ENCODE data around the gene TMEM250.

The TMEM250 gene

DNA sequence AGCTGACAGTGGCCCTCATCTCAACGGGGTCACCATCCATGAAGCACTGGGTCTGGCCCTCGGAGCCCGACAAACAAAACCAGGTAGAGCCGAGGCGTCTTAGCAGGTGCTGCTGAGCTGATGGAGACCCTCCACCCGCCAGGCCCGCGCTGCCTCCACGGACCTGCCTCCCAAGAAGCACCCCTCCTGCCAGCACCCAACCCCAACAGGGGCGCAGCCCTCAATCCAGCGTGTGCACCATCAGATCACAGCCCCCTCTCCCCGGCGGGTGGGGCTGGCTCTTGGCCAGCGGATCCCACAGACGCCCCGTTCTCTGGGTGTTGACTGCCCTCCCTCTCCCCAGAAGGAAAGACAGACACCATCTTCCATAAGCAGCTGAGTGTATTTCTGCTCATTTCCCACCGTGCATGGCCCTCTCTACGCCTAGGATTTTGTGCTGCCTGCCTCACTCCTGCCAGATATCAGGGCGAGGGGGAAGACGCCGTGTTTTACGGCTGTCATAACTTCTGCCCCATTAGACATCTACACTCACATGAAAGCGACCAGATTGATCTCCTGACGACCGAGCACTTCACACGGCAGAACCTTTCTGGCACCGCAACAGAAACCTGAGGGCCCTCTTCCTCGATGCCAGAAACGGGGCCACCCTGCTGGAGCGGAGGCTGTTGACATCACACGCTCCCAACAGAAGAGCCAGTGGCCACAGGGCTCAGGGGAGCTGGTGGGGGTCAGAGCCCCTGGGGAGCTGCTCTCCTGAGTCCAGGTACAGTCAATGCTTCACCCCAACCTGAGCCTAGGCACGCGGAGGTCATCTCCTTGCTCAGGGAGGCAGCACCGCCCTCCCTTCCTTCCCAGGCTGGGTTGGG lies 35.9 kb downstream of the TMEM250 start:
- no peak for DNase-seq (ENCODE audit: low read depth)

DNA sequence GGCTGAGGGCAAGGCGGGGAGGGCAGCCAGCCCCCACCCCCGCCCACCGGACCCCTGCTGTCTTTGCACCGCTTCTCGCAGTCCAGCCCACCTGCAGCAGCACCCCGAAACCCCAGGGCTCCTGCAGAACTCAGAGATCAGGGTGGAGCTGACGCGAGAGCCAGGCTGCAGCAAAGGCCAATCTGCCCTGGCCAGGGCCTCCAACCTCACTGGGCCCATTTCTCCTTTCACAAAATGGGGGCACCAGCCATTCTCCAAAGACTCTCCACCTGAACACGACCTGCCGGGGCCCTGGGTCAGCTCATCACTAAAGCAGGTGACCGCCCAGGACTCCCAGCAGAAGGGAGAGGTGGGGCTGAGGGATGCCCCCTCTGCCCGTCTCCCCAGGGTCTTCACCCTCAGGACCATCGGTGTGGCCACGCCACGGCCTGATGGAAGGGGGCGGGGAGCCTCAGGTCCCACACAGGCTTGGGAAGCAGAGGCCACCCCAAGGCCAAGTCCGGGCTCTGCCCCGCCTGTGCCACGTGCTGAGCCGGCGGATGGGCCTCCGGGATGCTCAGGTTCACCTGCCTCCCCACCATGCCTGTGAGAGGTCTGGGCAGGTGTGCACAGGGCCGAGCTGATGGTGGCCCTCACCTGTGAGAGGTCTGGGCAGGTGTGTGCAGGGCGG lies 36.7 kb downstream of the TMEM250 start:
- DNase-seq (ENCODE audit: low read depth), result no peak

DNA sequence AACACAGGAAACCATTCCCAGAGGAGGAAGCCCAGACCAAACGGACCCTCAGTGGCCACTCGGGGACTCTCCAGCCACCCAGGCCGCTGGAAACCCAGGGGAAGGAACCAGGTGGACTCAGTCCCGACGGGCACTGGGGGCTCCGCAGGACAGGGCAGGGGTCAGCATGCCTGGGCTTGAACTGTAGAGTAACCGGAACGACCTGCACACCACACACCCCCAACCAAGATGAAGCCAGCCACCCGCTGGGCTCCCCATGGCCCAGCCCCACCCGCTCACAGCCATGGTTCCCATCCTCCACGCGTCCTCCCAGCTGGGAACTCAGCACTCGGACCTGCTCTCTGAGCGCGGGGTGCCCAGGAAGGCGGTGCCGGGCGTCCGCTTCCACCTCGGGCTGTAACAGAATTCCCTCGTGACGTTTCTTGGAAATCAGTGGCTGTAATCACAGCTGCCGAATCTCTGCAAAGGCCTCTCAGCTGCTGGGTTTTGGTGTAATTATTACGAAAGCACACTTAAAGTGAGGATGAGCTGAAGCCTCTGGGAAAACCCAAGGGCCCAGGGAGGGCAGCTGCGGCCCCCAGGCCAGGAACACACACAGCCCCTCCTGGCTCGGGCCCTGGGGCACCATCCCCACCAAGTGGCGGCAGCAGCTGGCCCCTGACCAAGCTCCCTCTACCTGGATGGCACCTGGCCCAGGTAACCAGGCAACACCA lies 37.4 kb downstream of the TMEM250 start:
- DNase-seq (ENCODE audit: low read depth), result no peak

DNA sequence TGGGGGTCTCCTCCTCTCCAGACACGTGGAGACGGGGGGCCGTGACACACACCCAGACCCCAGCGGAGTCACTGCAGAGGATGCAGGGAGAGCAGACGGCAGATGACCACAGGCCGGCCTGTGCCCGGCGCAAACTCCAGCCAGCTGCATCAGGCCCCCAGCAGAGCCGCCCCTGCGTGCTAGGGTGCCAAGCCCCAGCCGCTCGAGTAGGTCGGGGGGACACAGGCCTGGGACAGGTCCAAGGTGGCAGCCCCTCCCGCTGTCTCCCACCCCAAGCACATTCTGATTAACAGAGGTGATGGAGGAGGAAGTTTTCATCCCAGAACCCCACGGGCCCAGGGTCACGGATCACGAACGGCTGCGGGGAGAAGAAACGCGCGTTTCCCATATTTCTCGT lies 38.0 kb downstream of the TMEM250 start:
- DNase-seq (ENCODE audit: low read depth), result no peak

DNA sequence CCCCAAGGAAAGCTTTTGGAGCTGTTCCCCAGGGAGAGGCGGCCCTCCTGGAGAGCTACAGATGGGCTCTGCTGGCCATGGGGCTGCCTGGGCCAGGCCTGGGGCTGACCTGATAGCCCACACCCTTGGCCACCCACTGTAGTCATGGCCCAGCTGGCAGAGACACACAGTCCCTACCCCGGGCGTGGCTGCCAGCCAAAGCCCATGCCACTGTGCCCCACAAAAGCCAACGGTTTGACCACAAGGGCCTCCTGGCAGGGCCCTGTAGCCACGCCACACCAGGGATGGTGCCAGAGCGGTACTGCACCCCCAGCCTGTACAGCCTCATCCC lies 38.8 kb downstream of the TMEM250 start:
- DNase-seq (ENCODE audit: low read depth), result no peak

DNA sequence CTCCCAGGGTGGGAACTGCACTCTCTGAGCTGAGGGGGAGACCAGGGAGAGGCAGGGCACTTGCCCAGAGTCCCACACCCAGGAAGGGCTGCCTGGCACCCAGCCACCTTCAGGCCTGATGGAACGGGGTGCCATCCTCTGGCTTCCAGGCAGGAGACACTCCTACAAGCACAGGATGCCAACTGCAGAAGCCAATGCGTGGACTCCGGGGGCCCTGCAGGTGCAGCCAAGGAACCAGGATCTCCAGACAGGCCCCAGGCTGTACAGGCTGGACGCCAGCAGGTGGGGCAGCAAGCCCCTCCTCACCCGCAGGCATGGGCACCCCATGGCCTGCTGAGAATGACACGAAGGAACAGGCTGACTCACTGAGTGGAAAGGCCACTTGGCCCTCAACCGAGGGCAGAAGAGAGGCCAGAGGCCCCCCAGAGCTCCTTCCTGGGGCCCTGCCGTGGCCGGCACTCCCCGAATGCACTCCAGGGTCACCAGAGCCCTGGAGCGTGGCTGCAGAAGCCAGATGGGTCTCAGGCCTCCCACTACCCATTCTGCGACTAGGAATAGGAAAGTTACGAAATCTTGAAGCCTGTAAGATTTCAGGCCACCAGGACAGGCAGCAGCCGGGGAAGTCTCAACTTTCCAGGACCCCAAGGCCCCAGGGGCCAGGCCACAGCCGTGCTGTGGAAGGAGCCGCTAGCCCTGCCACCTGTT lies 39.3 kb downstream of the TMEM250 start:
- DNase-seq (ENCODE audit: low read depth), result no peak

DNA sequence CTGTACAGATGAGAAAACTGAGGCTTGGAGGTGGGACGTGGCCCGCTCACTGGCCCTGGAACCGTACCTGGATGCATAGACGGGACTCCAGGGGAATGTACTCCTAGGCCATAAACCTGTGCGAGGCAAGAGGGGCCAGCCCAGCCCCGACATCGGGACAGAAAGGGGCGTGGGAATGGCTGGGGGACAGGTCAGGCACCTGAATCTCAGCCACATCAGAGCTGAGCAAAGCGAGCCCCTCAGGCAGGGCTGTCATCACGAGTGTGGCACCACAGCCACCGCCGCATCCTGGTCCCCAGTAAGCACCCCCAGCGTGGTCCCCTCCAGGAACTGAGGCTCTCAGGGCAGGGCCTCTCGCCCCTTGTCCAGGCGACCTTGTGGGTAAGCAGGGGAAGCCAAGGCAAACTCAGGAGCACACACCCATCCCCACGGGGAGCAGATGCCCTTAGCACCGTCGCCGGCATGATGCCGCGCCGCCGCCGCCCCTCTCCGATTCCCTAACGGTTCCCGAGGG lies 40.1 kb downstream of the TMEM250 start:
- DNase-seq (ENCODE audit: low read depth), result no peak

DNA sequence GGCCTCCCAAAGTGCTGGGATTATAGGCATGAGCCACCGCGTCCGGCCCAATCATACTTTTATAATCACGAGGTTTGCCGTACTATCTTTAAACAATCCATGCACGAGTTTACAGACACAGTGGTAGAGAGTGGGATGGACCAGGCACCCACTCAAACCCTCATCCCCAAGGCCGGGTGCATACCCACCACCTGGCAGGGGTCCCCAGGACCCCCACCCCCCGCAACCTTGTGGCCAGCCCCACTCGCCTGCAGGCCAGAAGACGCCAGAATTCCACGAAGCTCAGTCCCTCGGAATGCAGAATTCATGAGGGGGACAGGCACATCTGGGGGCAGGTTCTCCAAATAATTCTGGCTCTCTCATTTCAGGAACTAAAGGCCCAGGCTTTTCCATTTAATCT lies 40.7 kb downstream of the TMEM250 start:
- no peak for DNase-seq (ENCODE audit: low read depth)

DNA sequence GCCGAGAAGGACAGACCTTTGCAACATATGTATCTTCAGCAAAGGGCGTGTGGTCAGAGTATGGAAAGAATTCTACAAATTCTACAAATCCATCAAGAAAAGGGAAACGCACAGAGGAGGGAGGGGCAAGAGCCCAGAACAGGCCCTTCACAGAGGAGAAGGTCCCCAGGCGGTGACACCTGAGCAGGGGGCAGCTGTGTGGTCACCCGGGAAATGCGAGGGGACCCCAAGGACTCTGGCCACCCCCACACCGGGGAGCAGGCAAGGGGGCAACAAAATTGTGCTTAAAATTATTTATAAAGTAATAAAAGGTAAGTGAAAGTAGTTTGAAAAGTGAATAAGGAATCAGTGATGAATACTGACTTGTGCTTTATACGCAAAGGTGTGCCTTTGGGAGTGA lies 41.2 kb downstream of the TMEM250 start:
- DNase-seq (ENCODE audit: low read depth), result no peak

DNA sequence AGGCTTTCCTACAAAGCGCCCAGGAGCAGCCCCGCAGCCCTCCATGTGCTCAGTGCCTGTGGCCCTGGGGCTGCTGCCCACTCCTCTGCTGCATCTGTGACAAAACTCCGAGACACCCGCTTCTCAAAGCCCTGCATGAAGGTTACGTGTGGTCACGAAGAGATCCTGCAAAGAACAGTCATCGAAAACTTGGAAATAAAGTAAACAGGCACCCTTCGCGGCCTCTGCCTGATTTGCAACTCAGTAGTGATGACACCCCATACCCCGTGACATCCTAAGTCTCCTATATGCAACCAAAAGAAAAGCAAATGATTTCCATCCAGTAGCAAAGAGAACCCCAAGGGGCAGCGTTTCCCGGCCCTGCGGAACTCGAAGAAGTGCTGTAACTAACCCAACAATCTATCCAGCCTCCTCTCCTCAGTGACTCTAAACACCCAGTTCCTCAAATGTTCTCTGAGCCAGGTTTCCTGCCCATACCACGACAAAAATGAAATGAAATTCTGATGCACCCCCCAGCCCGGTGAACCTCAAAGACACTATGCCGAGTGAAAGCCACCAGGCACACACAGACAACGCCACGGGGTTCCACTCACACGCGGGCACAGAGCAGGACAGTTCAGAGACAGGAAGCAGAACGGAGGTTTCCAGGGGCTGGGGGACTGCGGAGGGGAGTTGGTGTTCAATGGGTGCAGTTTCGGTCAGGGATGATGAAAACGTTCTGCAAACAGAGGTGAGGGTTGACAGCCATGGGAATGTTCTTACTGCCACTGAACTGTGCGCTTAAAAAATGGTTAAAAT lies 42.6 kb downstream of the TMEM250 start:
- no peak for DNase-seq (ENCODE audit: low read depth)

DNA sequence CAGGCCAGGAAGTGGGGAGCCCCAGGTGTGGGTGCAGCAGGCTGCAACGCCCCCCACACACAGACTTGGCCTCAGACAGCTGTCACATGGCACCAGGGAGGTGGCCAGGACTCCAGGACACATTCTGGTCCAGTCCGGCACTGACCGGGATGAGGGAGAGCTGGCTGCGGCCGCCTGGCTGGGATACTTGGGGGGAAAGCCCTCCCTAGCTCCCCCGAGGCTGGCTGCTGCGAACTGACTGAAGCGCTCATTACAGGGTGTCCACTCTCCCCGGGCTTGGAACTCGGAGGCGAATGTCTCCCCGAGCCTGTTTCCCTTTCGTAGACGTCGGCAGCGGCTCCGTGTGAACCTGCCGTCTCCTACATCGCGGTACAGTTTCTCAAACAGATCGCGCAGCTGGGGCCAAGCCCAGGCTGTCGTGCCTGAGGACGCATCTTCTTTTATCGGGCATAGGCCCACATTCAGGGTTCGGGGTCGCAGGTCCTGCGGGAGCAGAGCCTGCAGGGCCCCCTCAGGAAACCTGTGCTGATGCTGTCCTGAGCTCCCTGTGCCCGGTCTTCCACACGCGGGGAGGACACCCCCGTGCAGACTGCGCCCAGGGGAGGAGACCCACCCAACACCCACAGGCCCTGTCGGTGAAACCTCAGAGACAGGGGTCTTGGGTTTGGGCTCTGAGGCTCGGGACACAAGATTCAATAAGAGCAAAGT lies 43.4 kb downstream of the TMEM250 start:
- DNase-seq (ENCODE audit: low read depth), result no peak

DNA sequence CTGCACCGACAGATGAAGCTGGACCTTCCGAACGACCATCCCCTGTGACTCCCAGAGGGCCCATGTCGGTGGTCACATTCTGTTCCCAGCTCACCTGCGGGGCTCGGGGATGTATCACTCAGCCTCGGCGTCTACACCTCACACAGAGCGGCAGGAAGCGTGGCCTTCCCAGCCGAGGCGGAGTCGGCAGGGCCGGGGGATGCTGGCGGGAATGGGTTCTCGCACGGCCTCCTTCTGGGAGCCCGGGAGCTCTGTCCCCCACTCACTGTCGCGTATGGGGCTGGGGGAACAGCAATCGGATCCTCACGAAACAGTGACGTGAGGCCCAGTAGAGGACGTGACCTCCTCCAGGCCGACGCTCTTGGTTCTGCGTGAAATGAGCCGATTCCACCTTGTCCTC lies 44.0 kb downstream of the TMEM250 start:
- DNase-seq (ENCODE audit: low read depth), result no peak
